Stromal cell of bone marrow (primary cell): Measurements from ENCODE around the gene EXOSC5.
"Not testable (repeated sequence)": the region's sequence is repeated elsewhere in the genome, so short reads cannot be mapped to it uniquely, and the experiment has no call there.

Source experiments
- DNase-seq: peaks from one replicate; pipeline ENCODE4 v3.0.0-alpha.2; 2012; ENCODE audit warnings: low read depth

Gene EXOSC5

GRCh38 chr19:41426116-41426841, 29.1 kb upstream of the EXOSC5 start:
- DNase-seq = no peak

GRCh38 chr19:41425174-41426115, 28.3 kb upstream of the EXOSC5 start:
- DNase-seq = no peak

GRCh38 chr19:41424335-41425173, 27.4 kb upstream of the EXOSC5 start:
- DNase-seq = no peak

GRCh38 chr19:41422955-41423354, 25.8 kb upstream of the EXOSC5 start:
- no peak for DNase-seq

GRCh38 chr19:41422456-41422855, 25.3 kb upstream of the EXOSC5 start:
- DNase-seq = no peak

GRCh38 chr19:41421973-41422372, 24.8 kb upstream of the EXOSC5 start:
- no peak for DNase-seq

GRCh38 chr19:41421314-41421713, 24.2 kb upstream of the EXOSC5 start:
- DNase-seq = no peak

GRCh38 chr19:41420101-41420880, 23.1 kb upstream of the EXOSC5 start:
- DNase-seq = no peak

GRCh38 chr19:41416194-41416674, 19.1 kb upstream of the EXOSC5 start:
- DNase-seq = no peak

GRCh38 chr19:41415154-41415571, 18.0 kb upstream of the EXOSC5 start:
- no peak for DNase-seq

- DNase-seq = no peak
Measured at GRCh38 chr19:41414461-41414860, 17.3 kb upstream of the EXOSC5 start.

- DNase-seq = no peak
Measured at GRCh38 chr19:41413947-41414346, 16.8 kb upstream of the EXOSC5 start.

- no peak for DNase-seq
Measured at GRCh38 chr19:41412953-41413352, 15.8 kb upstream of the EXOSC5 start.

GRCh38 chr19:41411968-41412265, 14.8 kb upstream of the EXOSC5 start:
- DNase-seq = no peak

GRCh38 chr19:41411100-41411967, 14.2 kb upstream of the EXOSC5 start:
- no peak for DNase-seq

- no peak for DNase-seq
Measured at GRCh38 chr19:41410336-41411054, 13.3 kb upstream of the EXOSC5 start.

- no peak for DNase-seq
Measured at GRCh38 chr19:41409288-41409687, 12.1 kb upstream of the EXOSC5 start.

- not testable (repeated sequence) for DNase-seq
Measured at GRCh38 chr19:41408846-41409245, 11.7 kb upstream of the EXOSC5 start.

- no peak for DNase-seq
Measured at GRCh38 chr19:41408256-41408655, 11.1 kb upstream of the EXOSC5 start.

- DNase-seq = no peak
Measured at GRCh38 chr19:41407271-41407670, 10.1 kb upstream of the EXOSC5 start.
